ENCODE results near the gene NKX2-4.
"Not testable (repeated sequence)": the region's sequence is repeated elsewhere in the genome, so short reads cannot be mapped to it uniquely, and the experiment has no call there.

Gene NKX2-4

DNA sequence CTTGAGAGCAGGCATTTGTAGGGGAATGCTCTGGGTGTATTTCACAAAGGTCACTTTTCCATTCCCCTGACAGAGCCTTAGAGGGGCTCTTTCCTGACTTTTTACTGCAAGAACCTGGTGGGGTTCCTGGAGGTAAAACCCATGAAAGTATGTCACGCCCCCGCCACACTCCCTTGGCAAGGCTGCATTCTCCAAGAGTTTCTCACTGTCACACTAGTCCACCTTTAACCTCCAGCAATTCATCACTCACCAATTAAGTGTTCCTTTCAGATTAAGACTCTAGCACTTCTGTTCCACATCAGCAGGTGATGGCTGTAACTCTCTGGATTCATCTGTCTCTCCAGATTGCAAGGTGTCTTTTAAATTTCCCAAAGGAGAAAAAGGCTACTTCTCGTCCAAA lies 32.7 kb upstream of the NKX2-4 start:
- TF ChIP-seq CTCF (conservative IDR thresholded peaks at IDR 0.05; ENCODE audit: low read depth, low read length): no peak
- no peak overlapping the region for H3K4me3 ChIP-seq (ENCODE audit: low read length)
- DNase-seq (ENCODE audit: low read depth): no peak

- H3K4me3 ChIP-seq (ENCODE audit: low read length): no peak overlapping the region
- DNase-seq (ENCODE audit: low read depth): no peak
- TF ChIP-seq CTCF (conservative IDR thresholded peaks at IDR 0.05; ENCODE audit: low read depth, low read length): no peak
Measured at GRCh38 chr20:21424846-21425245, 27.5 kb upstream of the NKX2-4 start.

GRCh38 chr20:21423712-21424111 lies 26.4 kb upstream of the NKX2-4 start:
- not testable (repeated sequence) for H3K4me3 ChIP-seq (ENCODE audit: low read length); DNase-seq (ENCODE audit: low read depth)

- no peak for TF ChIP-seq CTCF (conservative IDR thresholded peaks at IDR 0.05; ENCODE audit: low read depth, low read length)
- DNase-seq (ENCODE audit: low read depth): no peak
- no peak overlapping the region for H3K4me3 ChIP-seq (ENCODE audit: low read length)
Measured at GRCh38 chr20:21421601-21422236, 24.4 kb upstream of the NKX2-4 start.

GRCh38 chr20:21419147-21419546 lies 21.8 kb upstream of the NKX2-4 start:
- not testable (repeated sequence) for DNase-seq (ENCODE audit: low read depth); H3K4me3 ChIP-seq (ENCODE audit: low read length)

- H3K4me3 ChIP-seq (ENCODE audit: low read length); DNase-seq (ENCODE audit: low read depth): not testable (repeated sequence)
Measured at GRCh38 chr20:21413996-21414395, 16.7 kb upstream of the NKX2-4 start.

- DNase-seq (ENCODE audit: low read depth): no peak
- no peak overlapping the region for H3K4me3 ChIP-seq (ENCODE audit: low read length)
- TF ChIP-seq CTCF (conservative IDR thresholded peaks at IDR 0.05; ENCODE audit: low read depth, low read length): no peak
Measured at GRCh38 chr20:21411725-21412124, 14.4 kb upstream of the NKX2-4 start.

- H3K4me3 ChIP-seq (ENCODE audit: low read length): no peak overlapping the region
- no peak for TF ChIP-seq CTCF (conservative IDR thresholded peaks at IDR 0.05; ENCODE audit: low read depth, low read length)
- DNase-seq (ENCODE audit: low read depth): no peak
Measured at GRCh38 chr20:21399005-21399475, 1.7 kb upstream of the NKX2-4 start.

Data from retinal pigment epithelial cell (primary cell).